HepG2 (cell line): ENCODE results near the gene ANKFY1. TPM values are rescaled to one million over a fixed set of nuclear protein-coding genes. Genes with fewer than 3 reads are reported as not detected.

Source experiments
- ARHGAP35 ChIP-seq: sonication (generic); formaldehyde crosslinking; IDR thresholded peaks from 2 replicates; pipeline ENCODE4 v1.9.0; 2022; ENCODE audit warnings: mild to moderate bottlenecking, inconsistent platforms, moderate library complexity, missing genetic modification reagents, borderline replicate concordance
- ASH2L ChIP-seq: fragments of 300-600, 200-600 bp; sonication (generic); IDR thresholded peaks from 2 replicates; pipeline ENCODE4 v1.7.0; 2017; ENCODE audit warnings: low read depth, mild to moderate bottlenecking, moderate library complexity, mixed read lengths, low read length; ENCODE audit not compliant: insufficient read length
- CHD2 ChIP-seq: IDR thresholded peaks from 2 replicates; pipeline ENCODE4 v1.6.1; 2011; ENCODE audit warnings: low read depth, low read length, improper control_type of control experiment
- FIP1L1 ChIP-seq: fragments of 200-400 bp; formaldehyde crosslinking; IDR thresholded peaks from 2 replicates; pipeline ENCODE4 v1.6.1; 2018; ENCODE audit warnings: low read depth, mild to moderate bottlenecking, low read length, moderate library complexity, borderline replicate concordance; ENCODE audit not compliant: insufficient read depth
- GFI1 ChIP-seq: sonication (generic); formaldehyde crosslinking; IDR thresholded peaks from 2 replicates; pipeline ENCODE4 v1.5.0; 2020; ENCODE audit warnings: missing genetic modification reagents, mild to moderate bottlenecking, borderline replicate concordance
- HMG20A ChIP-seq: IDR thresholded peaks from 2 replicates; pipeline ENCODE4 v1.6.1; 2016; ENCODE audit warnings: borderline replicate concordance
- KLF13 ChIP-seq: sonication (generic); formaldehyde crosslinking; IDR thresholded peaks from 2 replicates; pipeline ENCODE4 v1.4.0; 2020; ENCODE audit warnings: mild to moderate bottlenecking, missing genetic modification reagents
- MTF1 ChIP-seq: sonication (generic); formaldehyde crosslinking; IDR thresholded peaks from 2 replicates; pipeline ENCODE4 v1.5.0; 2020; ENCODE audit warnings: missing genetic modification reagents
- MYC ChIP-seq: sonication (generic); formaldehyde crosslinking; IDR thresholded peaks from 2 replicates; pipeline ENCODE4 v1.9.0; 2021; ENCODE audit warnings: missing genetic modification reagents, borderline replicate concordance
- PPARG ChIP-seq: conservative IDR thresholded peaks from 2 replicates; pipeline ENCODE4 v1.6.1; 2016; ENCODE audit warnings: missing biosample characterization, missing genetic modification reagents
- TRIM24 ChIP-seq: sonication (generic); formaldehyde crosslinking; IDR thresholded peaks from 2 replicates; pipeline ENCODE4 v1.8.0; 2022; ENCODE audit warnings: mild to moderate bottlenecking, missing genetic modification reagents
- ZKSCAN8 ChIP-seq: IDR thresholded peaks from 2 replicates; pipeline ENCODE4 v1.6.1; 2016; ENCODE audit warnings: borderline replicate concordance, missing genetic modification reagents, missing compliant biosample characterization
- ZNF337 ChIP-seq: sonication (generic); formaldehyde crosslinking; IDR thresholded peaks from 2 replicates; pipeline ENCODE4 v1.5.1; 2020; ENCODE audit warnings: missing genetic modification reagents, low read depth, mild to moderate bottlenecking, borderline replicate concordance
- ZNF501 ChIP-seq: sonication (generic); formaldehyde crosslinking; IDR thresholded peaks from 2 replicates; pipeline ENCODE4 v1.5.1; 2020; ENCODE audit warnings: mild to moderate bottlenecking, moderate library complexity, missing genetic modification reagents
- ZNF546 ChIP-seq: sonication (generic); formaldehyde crosslinking; conservative IDR thresholded peaks from 2 replicates; pipeline ENCODE4 v1.8.1; 2023; ENCODE audit warnings: mild to moderate bottlenecking, missing genetic modification reagents
- ZNF687 ChIP-seq: sonication (generic); formaldehyde crosslinking; IDR thresholded peaks from 2 replicates; pipeline ENCODE4 v1.5.1; 2020; ENCODE audit warnings: mild to moderate bottlenecking, missing genetic modification reagents, moderate library complexity
- ZNF790 ChIP-seq: sonication (generic); formaldehyde crosslinking; IDR thresholded peaks from 2 replicates; pipeline ENCODE4 v1.8.0; 2022; ENCODE audit warnings: missing genetic modification reagents, mild to moderate bottlenecking, borderline replicate concordance
- ZNF883 ChIP-seq: sonication (generic); formaldehyde crosslinking; IDR thresholded peaks from 2 replicates; pipeline ENCODE4 v1.5.1; 2020; ENCODE audit warnings: mild to moderate bottlenecking, missing genetic modification reagents; ENCODE audit errors: not compliant biosample characterization
- ZSCAN22 ChIP-seq: sonication (generic); formaldehyde crosslinking; IDR thresholded peaks from 2 replicates; pipeline ENCODE4 v1.4.0; 2020; ENCODE audit warnings: mild to moderate bottlenecking, missing genetic modification reagents
- polyA plus RNA-seq, 8 experiments: library from polyadenylated mRNA; depleted of rRNA in 3 of 8; stranded (reverse) in 7 of 8; unstranded in 1 of 8; fragments of >200 nt; fragmentation: Illumina TruSeq in 4 of 8; extraction: Trizol in 4 of 8; gene quantifications; 2 replicates each; pipeline versions ENCODE4 v1.2.1 to v1.2.3, GENCODE V29; 2011 to 2016; ENCODE audit warnings: low read depth in 4 of 8, missing spikeins in 1 of 8, mixed read lengths in 1 of 8; ENCODE audit not compliant: insufficient read depth in 1 of 8
- total RNA-seq, 5 experiments: library from RNA; depleted of rRNA; stranded (reverse); fragments of >200 nt; fragmentation: Illumina TruSeq; extraction: Trizol; gene quantifications; 2 replicates each; pipeline ENCODE4 v1.2.3, GENCODE V29; 2016; ENCODE audit warnings: low read depth in 1 of 5
- TF ChIP-seq, protein P1 (sequence below): sonication (generic); formaldehyde crosslinking; IDR thresholded peaks from 2 replicates; pipeline ENCODE4 v1.9.0; 2021; ENCODE audit warnings: missing genetic modification reagents, mild to moderate bottlenecking, borderline replicate concordance
- TF ChIP-seq, protein P2 (sequence below): sonication (generic); formaldehyde crosslinking; IDR thresholded peaks from 2 replicates; pipeline ENCODE4 v1.4.0; 2020; ENCODE audit warnings: mild to moderate bottlenecking, missing genetic modification reagents
- TF ChIP-seq, protein P3 (sequence below): sonication (generic); formaldehyde crosslinking; IDR thresholded peaks from 2 replicates; pipeline ENCODE4 v1.5.0; 2020; ENCODE audit warnings: mild to moderate bottlenecking, missing genetic modification reagents

Gene ANKFY1
- total and polyA plus RNA-seq, 2 of the 13 experiments (the other 11 are each of a cell fraction or from before 2014, with no cell fraction given): 11.9 to 16.8 TPM

DNA sequence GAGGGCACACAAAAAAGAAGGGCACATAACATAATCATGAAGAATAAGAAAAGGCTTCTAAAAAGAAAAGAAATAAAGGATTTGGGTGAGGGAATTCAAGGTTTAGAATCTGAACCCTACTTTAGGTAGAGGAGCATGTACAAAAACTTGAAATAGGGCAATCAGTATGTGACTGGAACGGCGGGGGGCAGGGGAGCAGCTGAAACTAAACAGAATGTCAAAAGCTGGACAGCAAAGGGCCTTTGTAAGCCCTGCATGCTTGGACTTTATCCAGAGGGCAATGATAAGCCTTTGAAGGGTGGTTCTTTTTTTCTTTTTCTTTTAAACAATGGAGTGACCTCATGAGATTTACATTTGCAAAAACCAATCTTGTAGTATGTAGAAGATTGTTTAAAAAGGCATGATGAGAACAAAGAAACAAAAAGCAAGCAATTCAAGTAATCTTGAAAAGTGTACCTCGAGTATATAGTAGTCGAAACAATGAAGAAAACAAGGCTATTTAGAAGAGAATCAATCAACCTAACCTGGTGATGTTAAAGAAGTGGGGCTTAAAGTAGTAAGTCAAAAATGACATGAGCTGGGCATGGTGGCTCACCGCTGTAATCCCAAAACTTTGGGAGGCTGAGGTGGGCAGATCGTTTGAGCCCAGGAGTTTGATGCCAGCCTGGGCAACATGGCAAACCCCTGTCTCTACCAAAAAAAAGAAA lies 46.7 kb upstream of the ANKFY1 start (continued):
- TF ChIP-seq, protein P1, sequence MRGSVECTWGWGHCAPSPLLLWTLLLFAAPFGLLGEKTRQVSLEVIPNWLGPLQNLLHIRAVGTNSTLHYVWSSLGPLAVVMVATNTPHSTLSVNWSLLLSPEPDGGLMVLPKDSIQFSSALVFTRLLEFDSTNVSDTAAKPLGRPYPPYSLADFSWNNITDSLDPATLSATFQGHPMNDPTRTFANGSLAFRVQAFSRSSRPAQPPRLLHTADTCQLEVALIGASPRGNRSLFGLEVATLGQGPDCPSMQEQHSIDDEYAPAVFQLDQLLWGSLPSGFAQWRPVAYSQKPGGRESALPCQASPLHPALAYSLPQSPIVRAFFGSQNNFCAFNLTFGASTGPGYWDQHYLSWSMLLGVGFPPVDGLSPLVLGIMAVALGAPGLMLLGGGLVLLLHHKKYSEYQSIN (CRISPR knock-in tag): no peak
- TF ChIP-seq ARHGAP35 (CRISPR knock-in tag) (no peak), MTF1 (CRISPR knock-in tag) (no peak), TRIM24 (CRISPR knock-in tag) (no peak), ZNF790 (CRISPR knock-in tag) (no peak), ZSCAN22 (CRISPR knock-in tag) (no peak), MYC (CRISPR knock-in tag) (no peak), ZNF337 (no peak), ASH2L (peak; percentile 70), ZNF501 (CRISPR knock-in tag) (no peak), CHD2 (no peak), HMG20A (CRISPR knock-in tag) (no peak), ZNF546 (no peak), KLF13 (no peak), ZNF687 (no peak), GFI1 (CRISPR knock-in tag) (peak; percentile 85), PPARG (CRISPR knock-in tag) (no peak), FIP1L1 (no peak), ZKSCAN8 (CRISPR knock-in tag) (no peak; the same call in 1 of the 2 replicates), ZNF883 (no peak)
- TF ChIP-seq, protein P2, sequence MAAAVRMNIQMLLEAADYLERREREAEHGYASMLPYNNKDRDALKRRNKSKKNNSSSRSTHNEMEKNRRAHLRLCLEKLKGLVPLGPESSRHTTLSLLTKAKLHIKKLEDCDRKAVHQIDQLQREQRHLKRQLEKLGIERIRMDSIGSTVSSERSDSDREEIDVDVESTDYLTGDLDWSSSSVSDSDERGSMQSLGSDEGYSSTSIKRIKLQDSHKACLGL (CRISPR knock-in tag): no peak
- TF ChIP-seq, protein P3, sequence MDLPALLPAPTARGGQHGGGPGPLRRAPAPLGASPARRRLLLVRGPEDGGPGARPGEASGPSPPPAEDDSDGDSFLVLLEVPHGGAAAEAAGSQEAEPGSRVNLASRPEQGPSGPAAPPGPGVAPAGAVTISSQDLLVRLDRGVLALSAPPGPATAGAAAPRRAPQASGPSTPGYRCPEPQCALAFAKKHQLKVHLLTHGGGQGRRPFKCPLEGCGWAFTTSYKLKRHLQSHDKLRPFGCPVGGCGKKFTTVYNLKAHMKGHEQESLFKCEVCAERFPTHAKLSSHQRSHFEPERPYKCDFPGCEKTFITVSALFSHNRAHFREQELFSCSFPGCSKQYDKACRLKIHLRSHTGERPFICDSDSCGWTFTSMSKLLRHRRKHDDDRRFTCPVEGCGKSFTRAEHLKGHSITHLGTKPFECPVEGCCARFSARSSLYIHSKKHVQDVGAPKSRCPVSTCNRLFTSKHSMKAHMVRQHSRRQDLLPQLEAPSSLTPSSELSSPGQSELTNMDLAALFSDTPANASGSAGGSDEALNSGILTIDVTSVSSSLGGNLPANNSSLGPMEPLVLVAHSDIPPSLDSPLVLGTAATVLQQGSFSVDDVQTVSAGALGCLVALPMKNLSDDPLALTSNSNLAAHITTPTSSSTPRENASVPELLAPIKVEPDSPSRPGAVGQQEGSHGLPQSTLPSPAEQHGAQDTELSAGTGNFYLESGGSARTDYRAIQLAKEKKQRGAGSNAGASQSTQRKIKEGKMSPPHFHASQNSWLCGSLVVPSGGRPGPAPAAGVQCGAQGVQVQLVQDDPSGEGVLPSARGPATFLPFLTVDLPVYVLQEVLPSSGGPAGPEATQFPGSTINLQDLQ (CRISPR knock-in tag): no peak
